Activated CD4-positive, alpha-beta T cell treated with anti-CD3 and anti-CD28 coated beads, Interleukin-2, amount 50 U/mL, for 1 hour (primary cell): ENCODE results near the gene TSPY4.
"Not testable (repeated sequence)": the region's sequence is repeated elsewhere in the genome, so short reads cannot be mapped to it uniquely, and the experiment has no call there.

Source experiments
- DNase-seq: peaks from one replicate; pipeline ENCODE4 v3.0.0-alpha.2; 2020

TSPY4 gene

GRCh38 chrY:9337164-9337563 is at the start of gene TSPY4:
Gene TSPY4, plus strand, starts transcription at chrY:9337464. Its CDS starts 46 bp downstream, at chrY:9337510.
- not testable (repeated sequence) for DNase-seq

- no peak for DNase-seq
Observed at GRCh38 chrY:9320996-9321395, 16.3 kb upstream of the TSPY4 start.

- DNase-seq, result not testable (repeated sequence)
Observed at GRCh38 chrY:9357497-9357896, 20.2 kb downstream of the TSPY4 start, which contains the start of gene TSPY8. Gene TSPY8, plus strand, starts transcription at chrY:9357797. Its CDS starts 46 bp downstream, at chrY:9357843.
